ENCODE results near the gene GOLGA8B.
"Not testable (repeated sequence)": the region's sequence is repeated elsewhere in the genome, so short reads cannot be mapped to it uniquely, and the experiment has no call there.

- TF ChIP-seq POLR2A (IDR thresholded peaks at IDR 0.05); CTCF (IDR thresholded peaks at IDR 0.05); POLR2AphosphoS5 (IDR thresholded peaks at IDR 0.05; ENCODE audit: insufficient read depth in 1 of 2, low read depth in 1 of 2): not testable (repeated sequence)
Measured at GRCh38 chr15:34559764-34560163, 23.7 kb downstream of the GOLGA8B start.
